Urothelium cell line (cell line): Measurements from ENCODE around the gene CUBN.
"Not testable (repeated sequence)": the region's sequence is repeated elsewhere in the genome, so short reads cannot be mapped to it uniquely, and the experiment has no call there.

ENCODE experiments used
- DNase-seq: peaks from one replicate; pipeline ENCODE4 v3.0.0; 2011; ENCODE audit warnings: low spot score, mixed read lengths
- FAIRE-seq: peaks from 2 replicates; lab custom pipeline; 2011; peaks lifted over from hg19 to GRCh38; lab: Jason Lieb, UNC

CUBN gene

DNA sequence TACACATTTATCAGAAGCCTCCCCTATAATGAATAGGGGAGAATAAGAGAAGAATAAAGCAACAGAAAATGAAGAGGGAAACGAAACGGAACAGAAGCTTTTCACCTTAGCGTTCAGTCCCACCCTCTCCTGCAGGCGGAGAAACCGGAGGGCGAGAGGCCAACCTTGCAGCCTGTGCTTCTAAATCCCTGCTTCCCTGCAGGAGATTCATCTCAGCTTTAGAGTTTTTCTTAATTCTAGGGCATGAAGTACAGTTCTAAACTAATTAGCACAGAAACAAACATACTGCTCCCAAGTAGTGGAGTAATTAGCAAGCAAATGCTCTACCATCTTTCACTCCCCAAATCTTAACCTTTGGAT, 107.2 kb downstream of the CUBN start:
- DNase-seq (no peak), FAIRE-seq (no peak)

DNA sequence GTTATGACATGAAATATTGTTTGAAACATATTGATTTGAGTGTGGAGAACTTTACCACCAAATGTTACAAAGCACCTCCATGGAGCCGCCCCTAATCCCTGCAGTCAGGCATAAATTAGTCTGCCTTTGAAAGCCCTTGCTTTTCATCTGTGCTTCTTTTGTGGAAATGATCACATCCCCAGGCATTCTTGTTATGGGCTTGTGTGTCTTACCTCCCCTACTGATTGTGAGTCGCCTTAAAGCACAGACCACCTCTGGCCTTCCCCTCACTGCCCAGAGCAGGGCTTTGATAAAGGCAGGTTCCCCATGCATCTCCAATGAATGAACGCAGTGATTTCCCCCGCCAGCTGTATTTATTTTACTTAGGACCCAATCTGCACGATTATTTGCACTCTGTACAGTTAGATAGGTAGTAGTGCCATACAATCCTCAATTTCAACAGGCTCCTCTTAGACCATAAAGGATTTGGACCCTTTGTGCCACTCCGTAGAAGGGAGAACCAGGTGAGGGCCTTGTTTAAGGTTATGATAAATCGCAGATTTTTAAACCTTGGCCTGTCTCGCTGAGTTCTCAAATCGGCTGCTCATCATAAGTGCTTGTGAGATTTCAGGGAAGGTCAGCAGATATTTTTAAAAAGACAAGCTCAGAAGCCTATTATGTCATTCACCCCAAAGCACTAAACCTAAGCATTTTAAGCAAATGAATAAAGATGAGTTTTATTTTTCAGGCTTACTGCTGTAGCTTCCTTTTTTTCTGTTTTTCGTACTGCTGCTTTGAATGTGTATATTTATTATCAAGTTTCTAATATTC, 107.8 kb downstream of the CUBN start:
- DNase-seq: no peak
- FAIRE-seq: no peak

DNA sequence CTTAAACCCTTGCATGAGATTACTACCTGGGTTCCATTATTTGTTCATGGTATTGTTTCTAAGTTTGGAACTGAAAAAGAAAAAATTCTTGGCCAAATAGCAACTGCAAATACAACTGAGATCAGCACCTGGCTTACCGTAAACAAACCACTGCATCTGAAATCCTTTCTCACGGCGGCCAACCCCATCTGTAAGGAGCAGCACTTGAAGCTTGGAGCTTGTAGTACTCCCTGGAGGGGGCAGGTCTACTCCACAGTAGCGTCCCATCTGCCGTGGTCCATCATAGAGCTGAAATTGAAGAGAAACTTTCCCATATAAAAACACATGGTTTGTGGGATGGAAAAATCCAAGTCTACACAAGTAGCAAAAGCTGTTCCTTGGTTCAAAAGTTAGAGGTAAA, 109.9 kb downstream of the CUBN start:
- no peak for DNase-seq
- FAIRE-seq: no peak

DNA sequence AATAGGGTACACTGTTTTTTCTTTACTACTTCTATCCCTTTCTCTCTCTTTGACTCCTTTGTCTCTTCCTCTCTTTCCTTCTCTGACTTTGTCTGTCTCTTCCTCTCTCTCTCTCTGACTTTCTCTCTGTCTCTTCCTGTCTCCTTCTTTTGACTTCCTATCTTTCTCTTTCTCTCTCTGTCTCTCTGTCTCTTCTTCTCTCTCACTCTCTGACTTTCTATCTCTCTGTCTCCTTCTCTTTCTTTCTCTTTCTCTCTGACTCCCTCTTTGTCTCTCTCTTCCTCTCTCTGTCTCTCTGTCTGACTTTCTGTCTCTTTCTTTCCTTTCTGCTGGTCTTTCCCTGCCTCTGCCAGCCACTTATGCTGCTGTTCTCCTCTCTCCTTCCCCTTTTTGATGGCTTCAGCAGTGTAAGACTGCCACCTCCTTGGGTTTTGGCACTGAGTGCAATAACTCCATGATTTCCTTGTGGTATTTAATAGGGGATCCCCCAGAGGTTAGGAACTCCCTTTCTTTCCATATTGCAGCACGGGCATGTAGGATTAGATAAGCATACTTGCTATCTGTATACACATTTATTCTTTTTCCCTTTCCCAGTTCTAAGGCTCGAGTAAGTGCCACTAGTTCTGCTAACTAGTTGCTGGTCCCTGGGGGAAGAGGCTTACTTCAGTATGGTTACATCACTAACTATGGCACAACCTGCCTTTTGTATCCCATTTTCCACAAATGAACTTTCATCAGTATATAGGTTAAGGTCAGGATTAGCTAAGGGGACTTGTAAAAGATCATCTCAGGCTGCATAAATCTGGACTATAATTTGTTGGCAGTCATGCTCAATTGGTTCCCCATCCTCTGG, 116.3 kb downstream of the CUBN start:
- not testable (repeated sequence) for DNase-seq, FAIRE-seq

DNA sequence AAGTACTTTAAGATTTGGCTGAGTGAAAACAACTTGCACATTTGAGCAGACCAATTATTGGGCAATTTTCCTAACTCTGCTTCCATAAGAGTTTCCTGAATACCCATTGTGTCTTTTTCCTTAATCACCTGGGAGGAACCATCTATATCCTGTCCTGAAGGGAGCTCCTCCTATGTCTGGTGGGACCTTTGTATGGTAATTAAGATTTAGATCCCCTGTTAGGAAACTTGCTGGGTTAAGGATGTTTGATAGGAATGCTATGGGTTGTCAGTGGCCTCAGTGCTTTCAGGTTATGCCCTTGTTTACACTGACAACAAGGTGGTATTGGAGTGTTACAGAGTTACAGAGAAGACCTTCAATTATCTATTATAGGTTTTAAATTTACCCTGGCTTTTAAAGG, 116.9 kb downstream of the CUBN start:
- not testable (repeated sequence) for DNase-seq, FAIRE-seq

DNA sequence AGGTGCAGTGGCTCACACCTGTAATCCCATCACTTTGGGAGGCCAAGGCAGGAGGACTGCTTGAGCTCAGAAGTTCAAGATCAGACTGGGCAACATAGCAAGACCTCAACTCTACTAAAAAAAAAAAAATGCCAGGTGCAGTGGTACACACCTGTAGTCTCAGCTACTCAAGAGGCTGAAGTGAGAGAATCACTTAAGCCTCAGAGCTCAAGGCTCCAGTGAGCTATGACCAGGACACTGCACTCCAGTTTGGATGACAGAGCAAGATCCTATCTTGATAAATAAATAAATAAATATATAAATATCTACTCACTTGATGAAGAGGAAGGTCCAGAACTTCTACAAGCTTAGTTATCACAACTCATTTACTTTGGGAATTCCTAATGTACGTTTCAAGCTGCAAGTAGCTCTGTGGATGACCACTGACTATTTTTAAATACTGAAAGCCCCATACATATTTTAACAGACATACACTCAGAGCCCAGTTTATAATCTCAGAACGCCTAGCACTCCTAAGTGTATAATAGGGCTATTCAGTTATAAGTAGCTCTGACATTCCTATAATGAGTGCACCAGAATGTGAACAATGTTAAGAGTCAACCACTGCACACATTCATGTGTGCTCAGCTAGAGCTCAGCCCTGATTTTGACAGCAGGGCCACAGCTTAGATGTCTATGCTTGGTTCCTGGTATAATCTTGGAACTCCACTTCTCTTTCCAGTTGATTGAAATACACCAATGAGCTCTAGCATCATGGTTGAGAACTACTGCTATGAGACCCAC, 119.1 kb downstream of the CUBN start:
- FAIRE-seq: no peak
- no peak for DNase-seq

DNA sequence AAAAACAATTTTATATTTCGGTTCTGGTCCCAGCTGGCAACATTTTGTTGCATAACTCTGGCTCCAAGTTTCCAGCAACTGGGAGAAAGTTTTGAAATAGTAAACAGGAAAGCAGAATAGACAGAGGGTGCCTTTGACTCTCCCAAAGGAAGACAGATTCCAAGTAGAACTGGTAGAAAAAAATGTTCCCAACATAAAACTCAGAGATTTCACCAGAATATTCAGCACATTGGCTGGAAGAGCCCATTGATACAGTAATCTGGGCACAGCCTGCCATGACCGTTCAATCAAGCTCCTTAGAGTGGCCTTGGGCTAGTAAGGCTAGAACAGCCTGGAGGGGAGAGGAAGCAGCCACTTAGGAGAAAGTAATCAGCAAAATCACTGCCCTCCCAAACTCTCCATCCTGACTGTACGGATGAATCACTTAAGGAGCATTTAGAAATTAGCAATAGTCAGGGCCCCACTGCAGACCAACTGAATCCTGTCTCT, 120.4 kb downstream of the CUBN start:
- no peak for DNase-seq
- no peak for FAIRE-seq

DNA sequence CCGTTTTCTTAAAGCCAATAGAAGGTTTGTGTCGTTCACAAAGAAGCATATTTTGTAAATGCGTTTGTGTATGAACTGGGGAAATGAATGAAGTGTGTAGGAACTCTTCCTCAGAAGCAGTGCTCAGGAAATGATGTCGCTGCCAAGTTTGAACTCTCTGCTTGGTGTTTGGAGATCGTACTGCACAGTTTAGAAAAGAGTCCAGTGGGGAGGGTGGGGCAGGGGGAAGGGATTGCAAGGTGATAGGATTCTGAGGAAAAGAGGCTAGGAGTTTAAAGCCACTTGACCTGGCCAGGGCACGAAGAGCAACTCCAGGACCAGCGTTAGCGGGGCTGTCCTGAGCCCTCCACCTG, 122.2 kb downstream of the CUBN start:
- DNase-seq: no peak
- FAIRE-seq: no peak

DNA sequence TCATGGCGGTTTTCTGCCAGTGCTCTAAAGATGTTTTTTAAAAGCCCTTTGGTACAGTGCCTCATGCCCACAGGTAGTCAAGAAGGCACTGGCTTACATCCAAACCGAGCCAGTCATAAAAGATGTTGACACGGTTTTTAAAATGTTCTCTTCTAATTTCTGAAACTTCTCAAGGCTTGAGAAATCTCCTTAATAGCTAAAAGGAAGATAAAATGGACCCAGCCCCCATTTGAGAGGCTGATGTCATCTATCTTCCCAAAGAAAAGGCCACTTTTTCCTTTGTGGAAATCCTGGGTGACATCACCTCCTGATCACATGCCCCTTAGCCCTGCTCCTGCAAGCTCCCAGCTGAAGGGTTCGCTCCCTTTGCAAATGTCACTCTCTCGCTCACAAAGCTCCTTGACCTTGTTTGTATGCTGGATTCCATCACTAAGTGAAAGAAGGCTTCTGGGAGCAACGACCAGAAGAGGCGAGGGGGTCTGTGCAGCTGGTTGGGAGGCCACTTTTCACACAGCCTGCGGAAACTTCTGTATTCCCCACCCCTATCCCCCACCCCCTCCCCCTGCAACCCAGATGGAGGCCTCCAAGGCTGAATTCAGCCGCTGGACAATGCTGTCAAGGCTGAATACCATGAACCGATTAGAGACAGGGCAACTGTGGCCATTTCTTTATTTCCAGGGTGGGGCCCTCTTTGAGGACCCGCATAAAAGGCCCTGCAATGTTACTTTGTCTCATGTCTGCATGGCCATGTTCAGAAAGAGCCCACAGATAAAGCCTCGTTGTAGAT, 122.8 kb downstream of the CUBN start:
- no peak for DNase-seq
- no peak for FAIRE-seq

DNA sequence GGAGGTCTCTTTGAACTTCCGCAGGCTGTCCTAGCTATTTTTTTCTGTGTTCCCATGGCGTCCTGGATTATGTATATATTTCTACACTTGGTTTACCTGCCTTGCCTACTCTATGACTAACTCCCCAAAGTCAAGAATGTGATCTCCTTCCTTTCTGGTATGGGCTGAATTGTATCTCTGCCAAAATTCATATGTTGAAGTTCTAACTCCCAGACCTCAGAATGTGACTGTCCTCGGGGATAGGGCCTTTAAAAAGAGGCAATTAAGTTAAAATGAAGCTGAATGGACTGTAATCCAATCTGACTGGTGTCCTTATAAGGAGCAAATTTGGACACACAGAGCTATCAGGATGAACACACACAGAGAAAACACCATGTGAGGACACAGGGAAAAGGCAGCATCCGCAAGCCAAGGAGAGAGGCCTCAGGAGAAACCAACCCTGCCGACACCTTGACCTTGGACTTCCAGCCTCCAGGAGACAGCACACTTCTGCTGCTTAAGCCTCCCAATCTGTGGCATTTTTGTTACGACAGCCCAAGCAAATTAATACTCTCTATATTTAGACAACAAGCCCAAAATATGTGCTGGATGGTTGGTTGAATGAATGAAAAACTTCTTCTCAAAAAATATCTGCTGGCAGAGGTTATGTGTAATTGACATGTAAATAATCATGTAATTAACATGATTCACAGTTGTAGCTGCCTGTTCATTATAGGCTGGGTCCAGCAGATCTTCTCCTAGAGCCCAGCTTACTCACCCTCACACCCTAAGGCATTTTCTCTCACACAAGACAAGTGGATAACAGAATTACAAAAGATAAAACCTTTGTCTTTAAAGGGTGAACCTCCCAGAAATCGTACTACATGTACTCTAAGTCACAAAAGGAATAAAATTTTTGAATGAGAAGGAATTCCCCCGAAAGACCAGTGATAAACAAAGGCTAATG, 123.7 kb downstream of the CUBN start:
- DNase-seq (no peak), FAIRE-seq (peak; percentile 65)

DNA sequence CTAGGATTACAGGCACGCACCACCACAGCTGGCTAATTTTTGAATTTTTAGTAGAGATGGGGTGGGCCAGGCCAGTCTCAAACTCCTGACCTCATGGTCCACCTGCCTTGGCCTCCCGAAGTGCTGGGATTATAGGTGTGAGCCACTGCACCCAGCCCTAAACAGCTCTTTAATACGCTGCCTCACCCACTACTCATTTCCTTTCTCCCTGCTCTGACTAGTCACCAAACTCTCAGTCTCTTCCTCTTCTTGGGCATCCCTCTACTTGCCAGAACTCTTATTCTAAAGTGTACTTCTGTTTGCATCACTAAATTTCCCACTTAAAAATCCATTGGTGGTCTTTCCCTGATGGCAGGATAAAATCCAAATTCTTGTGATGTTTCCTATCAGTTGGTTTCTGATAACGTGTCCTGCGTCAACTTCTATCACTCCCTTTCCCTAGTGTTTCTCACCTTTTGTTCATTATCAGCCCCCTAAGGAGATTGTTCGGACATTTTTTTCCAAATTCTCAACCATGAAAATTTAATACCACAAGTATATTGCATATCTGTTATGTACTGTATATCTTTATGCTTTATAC, 124.7 kb downstream of the CUBN start:
- no peak for DNase-seq

DNA sequence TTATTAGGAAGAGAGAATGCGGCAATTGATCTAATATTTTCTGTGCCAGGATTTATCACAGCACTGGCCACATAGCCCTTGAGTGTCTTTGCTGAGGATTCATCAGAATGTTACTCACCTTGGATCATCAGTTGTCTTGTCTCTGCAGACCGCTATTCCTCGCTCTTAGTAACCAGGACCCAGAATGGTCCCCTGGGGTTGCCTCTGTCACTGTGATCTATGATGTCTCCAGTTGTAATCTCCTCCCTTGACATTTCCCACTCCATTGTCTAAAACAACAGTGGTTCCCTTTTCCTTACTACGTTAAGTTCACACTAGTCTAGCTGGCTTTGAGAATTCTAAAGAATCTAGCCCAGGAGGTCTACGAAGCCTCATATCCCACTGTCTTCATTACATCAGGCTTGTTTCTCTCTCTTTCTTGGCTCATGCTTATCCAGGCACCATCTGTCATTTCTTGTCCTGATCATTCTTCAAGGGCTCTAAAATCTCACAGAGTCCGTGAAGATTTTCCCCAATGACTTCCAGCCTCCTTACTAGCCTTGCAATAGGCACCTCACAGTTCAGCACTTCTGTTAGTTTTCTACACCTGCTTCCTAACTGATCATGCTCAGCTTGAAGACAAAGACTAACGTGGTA, 125.8 kb downstream of the CUBN start:
- DNase-seq (no peak), FAIRE-seq (peak; percentile 42)

More for the DNA sequence above, 124.7 kb downstream of the CUBN start:
- no peak for FAIRE-seq

DNA sequence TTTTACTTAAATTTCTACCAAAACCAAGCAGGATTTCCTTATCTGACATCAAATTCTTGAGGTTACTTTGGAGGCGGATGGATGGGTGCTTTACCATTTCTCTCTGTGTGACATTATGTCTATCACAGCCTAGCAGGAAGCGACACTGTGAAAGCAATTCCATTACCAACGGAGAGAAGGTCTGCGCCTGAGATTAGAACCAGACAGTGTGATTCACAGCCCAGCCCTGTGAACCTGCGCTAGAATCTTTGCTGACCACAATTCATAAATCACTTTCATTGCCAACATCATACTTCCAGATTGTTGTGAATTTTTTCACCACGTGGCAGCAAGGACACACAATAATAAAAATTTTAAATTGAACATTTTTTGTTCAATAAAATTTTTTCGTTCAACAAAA, 126.5 kb downstream of the CUBN start:
- FAIRE-seq: peak; percentile 59
- DNase-seq: peak; percentile 82

DNA sequence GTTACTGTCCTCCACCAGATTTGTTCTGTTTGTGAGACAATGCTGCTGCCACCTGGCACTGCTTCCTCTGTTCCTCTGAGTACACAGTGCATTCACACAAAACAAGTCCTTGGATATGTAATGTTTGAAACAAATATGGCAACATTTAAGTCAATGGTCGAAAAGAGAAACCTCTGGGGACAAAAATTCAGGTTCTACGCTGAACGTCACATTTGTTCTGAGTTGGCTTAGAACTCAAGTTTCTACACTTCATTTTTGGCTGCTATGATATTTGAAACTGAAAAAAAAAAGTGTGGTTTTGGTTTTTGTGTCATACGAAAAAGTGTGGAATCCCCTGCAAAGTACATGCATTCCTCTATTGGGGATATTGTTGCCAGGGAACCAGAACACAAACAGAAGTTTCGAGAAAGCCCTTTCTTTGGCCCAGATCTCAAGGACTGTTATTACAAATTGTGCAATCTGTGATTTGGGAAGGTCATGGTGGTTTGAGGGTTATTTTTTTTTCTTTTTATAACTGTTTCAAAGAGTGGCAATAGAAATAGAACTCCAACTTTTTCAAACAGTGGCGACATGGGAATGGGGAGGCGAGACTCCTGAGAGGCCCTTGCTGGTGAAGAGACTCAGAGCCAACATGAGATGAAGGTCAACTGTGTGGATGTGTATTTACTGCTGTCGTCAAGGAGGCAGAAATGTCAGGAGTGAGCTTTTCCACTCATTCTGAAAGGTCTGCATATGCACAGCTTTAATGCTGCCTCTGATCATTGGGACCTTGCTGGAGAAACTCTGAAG, 127.5 kb downstream of the CUBN start:
- FAIRE-seq (no peak), DNase-seq (no peak)

DNA sequence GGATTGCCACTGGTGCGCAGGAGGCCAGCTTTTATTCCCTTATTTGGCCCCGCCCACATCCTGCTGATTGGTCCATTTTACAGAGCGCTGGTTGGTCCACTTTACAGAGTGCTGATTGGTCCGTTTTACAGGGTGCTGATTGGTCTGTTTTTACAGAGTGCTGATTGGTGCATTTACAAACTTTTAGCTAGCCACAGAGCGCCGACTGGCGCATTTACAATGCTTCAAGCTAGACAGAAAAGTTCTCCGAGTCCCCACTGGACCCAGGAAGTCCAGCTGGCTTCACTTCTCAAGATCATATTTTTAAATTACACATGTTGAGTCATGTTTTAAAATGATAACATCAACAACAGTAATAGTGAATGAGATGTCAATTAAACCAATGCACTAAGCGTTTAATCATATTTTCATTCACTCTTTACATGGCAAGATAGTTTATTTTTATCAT, 128.3 kb downstream of the CUBN start:
- FAIRE-seq (no peak), DNase-seq (no peak)

DNA sequence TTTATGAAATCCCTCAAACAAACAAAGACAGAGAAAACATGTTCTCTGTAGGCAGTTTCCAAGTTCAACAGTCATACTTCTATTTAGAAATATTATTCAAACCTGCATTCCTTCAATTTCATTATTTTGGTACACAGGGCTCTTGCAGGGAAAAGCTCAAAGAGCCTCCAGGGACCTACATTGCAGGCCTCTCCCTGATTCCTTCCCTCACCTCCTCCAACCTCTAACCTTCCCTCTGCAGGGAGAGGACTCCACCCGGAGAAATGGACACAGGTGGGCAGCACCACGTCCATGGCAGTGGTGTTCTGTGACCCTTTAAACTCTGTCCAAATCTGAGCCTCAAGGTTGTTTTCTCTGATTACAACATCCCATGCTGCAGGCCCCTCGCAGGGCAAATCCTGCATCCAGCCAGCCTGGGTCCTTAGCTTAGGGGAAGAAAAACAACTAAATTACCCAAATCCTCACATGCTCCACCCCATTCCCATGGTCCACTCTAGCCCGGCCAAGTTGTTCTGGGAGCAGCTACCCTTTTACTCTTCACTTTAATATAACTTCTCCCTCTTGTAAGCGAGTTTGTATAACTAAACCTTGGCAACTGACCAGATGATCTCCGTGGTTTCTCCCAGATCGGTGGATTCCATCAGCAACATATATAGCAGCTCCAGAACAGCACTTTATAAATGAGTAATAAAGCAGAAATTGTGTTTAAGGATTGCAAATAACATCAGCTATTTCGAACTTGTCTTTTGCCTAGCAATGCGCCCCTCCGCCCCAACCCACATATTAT, 129.8 kb downstream of the CUBN start:
- FAIRE-seq: no peak
- no peak for DNase-seq

DNA sequence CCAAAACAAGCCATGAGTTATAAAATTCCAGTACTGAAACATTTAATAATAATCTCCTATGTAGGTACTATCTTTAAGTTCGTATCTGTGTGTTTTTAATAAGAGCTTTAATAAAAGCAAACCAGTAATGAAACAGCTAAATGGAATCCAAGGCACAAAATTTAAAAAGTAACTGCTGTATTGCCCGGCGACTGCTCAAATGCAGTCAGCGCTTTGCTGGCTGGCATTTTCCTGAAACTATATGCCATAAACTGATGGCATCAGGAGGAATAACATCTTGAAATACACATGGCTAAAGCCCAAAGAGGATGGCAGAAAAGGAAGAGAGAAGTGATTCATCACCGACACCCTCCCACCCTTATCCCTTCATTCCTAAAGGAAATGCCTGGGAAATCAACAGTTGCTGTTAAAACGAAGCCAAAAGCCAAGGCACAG, 133.1 kb downstream of the CUBN start:
- FAIRE-seq (no peak), DNase-seq (no peak)
